DMS153 (cell line): Measurements from ENCODE around the gene CPM.

Experiments
- DNase-seq: peaks from one replicate; lab custom pipeline; 2025; lab: John Stamatoyannopoulos, UW

The CPM gene

DNA sequence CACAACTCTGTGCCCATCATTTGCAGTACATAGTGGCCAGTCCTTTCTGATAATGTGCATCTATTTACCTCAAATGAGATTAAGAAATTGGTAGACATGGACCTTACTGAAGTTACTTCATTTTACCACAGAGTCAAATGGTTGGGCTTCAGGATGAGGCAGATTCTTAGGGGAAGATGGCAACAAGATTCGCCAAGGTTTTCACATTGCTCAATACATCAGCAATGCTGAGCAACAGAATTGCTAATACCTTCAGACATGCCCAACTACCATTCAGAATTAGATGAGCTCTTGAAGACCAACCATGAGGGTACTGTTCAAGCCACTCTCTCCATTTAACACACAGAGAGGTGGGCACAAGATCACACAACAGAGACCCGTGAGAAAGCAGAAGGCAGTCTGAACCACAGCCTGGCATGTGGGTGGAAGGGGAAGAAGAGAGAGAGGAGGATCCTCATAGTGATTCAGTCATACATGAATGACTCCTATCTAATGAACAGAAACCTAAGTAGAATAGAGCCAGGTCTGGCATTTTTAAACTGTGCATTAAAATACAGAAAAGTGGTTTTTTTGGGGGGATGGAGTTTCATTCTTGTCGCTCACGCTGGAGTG lies 28.5 kb downstream of the CPM start:
- no peak for DNase-seq

DNA sequence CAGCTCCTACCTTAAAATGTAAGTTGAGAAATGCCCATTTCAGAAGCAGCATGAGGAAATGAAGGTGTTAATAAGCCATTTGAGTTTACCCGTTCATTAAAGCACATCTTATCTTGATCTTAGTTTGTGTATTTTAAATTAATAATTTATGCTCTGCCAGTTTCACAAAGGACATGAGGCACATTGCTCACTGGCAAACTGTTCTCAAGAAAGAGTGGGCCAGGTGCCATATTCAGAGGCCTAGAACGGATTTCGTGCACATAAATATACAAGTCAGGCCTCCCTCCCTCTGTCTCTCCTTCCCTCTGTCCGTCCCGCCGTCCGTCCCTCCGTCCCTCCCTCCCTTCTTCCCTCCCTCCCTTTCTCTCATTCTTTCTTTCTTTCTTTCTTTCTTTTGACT lies 29.5 kb downstream of the CPM start:
- DNase-seq, result no peak

DNA sequence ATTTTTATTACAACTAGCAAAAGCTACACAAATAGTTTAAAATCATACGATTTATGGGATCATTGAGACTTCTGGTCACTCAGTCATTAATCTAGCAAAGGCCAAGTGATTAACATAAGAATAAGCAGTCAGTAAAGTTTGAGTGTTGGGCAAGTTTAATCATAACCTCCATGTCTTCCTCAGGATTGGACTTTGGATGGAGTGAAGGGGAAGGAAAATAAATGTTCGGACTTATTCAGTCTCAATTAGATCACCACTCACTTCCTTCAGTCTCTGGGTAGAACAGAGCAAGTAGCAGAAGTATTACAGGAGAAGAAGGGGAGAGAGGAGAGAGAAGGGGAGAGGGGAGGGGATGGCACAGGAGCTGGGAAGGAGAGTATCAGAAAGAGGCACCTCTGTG lies 31.4 kb downstream of the CPM start:
- DNase-seq, result no peak

DNA sequence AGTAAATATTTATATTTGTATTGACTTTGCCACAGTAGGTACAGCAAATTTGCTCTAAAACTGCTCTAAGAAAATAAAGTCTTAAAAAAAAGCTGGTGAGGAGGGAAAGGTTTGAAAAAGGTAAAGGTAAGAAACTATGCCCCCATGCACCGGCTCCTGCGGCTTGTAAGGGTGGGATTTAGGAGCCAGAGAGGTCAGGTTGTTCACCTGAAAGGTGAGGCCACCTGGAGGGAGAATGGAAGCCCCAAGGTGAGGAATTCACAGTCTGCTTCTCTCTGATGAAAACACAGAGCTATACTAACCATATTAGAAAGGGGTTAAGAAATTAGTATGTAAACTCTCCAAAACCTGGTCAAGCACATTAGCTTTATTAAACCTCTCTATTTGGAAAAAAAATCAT lies 31.8 kb downstream of the CPM start:
- no peak for DNase-seq

DNA sequence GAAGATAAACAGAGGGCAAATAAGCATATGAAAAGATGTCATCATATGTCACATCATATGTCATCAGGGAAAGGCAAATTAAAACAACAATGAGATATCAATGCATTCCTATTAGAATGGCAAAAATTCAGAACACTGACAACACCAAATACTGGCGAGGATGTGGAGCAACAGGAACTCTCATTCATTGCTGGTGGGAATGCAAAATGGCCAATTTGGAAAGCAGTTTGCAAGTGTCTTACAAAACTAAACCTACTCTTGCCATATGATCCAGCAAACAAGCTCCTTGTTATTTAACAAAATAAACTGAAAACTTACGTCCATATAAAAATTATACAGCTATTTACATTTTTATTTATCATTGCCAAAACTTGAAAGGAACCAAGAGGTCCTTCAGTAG lies 32.7 kb downstream of the CPM start:
- DNase-seq, result no peak

DNA sequence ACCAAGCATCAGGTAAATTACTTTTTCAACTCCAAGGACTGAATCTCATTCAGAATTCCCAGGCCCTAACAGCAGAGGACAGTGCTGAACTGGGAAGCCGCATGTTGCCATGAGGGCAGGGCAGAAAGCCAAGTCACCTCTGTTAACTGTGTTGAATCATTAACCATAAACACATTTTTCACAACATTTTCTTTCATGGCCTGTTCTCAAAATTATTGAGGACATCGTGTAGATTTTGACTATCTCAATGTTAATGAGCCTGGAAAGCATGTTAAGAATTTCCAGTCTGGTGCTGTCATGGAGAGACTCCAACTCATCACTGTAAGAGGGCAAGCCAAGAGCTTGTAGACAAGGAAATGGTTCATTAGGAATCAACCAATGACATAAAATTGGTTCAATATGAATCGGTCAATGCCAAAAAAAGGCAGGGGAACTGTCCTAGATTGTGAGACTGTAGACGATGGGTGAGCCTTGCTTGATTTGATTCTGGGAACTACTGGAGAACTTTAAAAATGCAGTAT lies 33.7 kb downstream of the CPM start:
- no peak for DNase-seq

DNA sequence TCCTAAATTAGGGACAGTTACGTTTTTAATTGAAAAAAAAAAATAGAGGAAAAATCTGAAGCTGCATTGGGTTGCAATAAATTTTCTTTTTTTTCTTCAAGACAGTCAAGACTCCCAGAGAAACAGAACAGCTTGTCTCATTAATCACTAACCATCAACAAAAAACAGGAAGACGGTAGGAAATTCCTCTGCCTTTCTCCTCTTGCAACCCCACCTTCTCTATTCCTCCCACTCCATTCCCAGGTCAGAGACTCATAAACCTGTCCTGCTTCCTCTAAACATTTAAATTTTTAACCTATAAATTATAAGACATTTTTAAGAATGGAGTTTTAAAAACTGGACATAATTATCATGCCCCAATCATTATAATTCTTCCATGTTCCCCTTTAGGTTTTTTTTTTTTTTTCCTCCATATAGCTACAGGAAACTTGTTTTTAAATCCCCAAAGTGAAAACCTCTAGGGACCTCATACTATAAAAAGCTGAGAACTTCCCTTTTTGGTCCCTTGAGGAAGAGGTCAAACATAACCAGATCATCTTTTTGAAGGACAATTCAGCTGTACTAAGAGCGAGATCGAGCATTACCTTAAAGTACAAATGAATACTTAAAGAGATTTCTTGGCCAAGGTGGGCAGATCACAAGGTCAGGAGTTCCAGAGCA lies 36.0 kb downstream of the CPM start:
- DNase-seq, result no peak

DNA sequence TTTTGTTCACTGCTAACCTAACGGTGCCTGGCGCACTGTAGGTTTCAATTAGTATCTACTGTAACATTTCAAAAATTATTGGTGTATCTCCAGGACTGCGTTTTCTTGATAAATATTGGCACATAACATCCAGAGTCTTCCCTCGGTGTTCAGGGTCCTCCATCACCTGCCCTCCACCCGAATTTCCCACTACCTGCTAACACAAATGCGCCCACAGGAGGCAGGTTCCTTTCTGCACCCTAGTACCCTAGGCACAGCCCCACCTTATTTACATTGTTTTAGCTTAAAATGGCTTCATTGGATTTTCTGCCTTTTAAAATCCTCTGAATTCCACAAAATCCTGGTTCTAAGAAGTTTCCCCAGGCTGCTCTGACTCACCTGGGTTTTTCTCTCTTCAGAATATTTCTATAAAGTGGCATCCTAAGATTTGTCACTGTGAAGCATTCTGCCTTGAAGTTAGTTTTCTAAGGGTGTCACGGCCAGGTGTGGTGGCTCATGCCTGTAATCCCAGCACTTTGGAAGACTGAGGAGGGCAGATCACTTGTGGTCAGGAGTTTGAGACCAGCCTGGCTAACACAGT lies 38.6 kb downstream of the CPM start:
- DNase-seq, result no peak

DNA sequence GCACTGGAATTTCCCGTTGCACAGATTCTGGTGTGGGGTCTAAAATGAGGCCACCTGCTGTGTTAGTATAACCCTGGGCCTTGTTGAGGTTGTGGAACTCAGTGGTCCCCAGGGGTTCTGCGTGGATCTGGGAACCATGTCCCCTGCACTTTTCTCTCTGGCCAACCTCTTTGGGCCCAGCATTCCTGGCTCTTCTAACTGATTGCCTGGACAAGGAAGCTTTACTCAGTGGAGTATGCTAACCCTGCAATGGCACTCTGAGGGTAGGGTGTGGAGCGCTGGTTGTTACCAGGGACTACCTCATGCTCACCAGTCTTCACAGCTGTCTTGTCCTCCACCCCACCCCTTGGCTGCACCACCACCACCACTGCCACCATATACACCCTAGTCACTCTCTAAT lies 39.2 kb downstream of the CPM start:
- DNase-seq, result no peak

DNA sequence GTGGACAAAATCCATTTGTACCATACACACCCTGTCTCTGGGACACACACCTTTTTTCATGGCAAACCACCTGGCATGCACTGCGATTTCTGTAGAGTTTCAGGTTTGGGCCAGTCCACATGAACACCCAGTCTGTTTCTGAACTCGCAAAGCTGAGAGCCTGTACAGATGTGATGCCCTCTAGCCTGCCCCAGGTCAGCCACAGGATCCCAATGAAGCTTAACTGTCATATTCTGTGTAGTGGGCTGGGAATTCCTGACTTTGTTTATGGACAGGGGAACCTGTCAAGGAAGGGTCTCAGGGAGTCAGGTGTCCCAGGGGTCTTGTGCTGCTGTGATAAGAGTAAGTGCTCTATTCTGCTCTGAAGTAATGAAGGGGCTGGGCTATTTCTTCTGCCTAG lies 39.8 kb downstream of the CPM start:
- DNase-seq, result no peak

DNA sequence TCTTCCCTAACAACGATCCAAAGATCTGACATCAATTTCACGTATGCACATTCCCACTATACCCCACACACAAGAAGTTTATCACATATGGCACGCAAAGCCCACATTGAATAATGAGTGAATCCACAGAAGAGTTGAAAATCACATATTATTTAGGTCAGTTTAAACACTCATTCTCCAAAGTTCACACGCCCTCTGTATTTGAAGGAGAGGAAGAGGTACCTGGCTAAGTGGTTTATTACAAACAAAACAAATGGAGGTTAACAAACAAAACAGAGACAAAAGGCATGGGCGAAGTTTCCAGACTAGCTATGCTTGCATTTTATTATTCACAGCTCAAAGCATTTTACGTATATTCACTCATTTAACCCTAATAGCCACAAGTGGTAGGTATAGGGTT lies 41.8 kb downstream of the CPM start:
- DNase-seq, result no peak

DNA sequence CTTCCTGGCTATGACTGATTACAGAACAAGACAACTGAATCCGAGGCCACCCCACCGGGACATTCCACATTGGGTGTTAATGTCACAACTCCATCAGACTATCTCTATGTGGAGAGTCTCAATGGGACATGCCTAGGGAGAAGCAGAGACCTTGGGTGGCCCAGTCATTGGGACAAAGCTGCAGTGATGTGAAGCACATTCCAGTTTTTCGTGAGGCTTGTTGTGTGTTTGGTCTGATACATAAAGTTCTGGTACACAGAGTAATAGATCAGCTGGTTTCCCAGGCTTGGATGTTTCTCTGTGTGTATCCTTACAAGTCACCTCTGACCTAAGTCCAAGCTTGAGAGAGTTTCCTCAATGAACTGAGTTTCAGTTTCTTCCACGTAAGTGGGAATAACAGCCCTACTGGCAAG lies 42.3 kb downstream of the CPM start:
- DNase-seq, result no peak

DNA sequence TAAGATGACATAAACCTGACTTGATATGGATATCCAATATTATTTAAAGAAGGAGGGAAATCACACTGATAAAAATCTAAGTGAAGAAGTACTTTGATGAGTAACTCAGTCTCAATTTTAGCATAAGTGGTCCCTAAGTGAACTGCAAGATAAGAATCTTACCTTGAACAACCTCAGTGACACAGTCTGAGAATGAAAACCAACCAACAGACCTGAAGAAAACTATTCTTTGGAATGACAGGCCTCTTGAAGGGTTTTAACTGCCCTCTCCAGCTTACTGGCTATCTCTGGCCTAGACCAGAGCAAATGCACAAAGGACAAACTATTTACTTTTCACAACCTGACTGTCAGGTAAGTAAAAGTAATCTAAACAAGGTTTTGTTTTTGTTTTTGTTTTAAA lies 44.7 kb downstream of the CPM start:
- DNase-seq, result no peak

DNA sequence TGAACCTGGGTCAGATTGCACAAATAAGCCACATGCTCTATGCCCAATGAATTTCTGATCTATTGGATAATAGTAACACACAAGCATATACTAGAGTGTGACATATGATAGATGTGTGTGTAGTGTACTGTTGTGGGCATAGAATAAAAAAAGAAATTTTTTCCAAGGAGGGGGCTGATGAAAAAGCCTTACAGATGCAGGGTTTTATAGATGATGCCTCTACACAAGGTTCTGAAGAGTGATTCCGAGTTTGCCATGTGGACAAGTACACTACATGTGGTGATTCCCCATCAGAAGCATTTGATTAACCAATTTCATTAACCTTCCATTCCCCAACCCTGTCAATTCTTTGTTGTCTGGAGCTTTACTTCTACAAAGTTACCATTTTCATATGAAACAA lies 45.3 kb downstream of the CPM start:
- DNase-seq, result no peak

DNA sequence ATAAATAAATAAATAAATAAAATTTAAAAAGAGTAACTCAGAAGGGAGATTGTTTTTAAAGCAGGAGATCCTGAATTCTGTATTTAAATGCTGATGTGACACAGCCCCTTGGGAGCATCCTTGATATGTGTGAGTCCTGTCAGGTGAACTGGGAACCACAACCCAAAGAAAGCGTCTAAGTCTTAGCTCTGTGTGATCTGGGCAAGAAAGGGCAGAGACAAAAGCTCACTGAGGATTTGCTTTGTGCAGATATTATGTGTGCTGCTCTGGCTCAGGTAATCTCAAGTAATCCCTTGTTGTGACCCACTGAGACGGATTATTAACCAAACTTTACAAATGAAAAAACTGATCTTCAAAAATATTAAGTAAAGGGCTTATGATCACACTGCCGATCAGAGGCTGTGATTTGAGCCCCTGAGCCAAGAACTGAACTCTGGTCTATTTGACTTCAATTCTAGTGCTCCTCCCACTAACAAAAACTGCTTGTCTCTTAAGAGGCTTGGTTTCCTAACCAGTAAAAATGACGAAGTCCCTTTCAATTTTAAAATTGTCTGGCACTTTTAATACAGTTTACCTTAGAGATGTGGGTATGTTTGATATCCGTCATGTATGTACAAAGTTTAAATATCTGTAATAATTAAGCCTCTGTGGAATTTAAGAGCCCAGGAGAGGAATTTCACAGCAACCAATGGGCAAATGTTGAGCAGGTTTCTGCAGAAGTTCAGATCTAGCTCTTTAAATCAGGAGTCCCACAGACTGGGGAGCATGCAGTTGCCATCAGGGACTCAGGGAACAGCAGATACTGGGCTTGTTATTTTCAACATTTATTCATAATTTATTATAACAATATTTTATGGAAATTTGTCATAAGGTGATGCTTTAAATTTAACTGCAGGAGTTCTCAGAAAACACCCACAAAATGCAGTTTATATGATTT lies 46.1 kb downstream of the CPM start:
- no peak for DNase-seq

DNA sequence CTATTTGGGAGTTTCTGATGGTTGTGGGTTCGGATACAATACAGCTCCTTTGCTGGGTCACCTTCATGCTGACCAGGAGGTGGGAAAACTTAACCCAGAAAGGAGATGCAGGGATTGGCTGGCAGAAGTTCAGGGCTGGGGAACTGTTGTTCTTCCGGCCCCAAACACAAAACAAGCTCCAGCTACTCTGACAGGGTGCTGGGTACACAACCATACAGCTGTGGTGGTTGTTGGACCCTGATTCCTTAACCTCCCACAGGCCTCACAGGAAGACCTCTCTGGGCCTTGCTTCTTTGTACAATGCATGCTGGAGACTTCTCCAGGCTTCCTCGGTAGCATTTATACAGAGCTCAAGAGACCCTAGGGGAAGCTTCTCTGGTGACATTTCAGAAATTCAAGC lies 47.6 kb downstream of the CPM start:
- no peak for DNase-seq

DNA sequence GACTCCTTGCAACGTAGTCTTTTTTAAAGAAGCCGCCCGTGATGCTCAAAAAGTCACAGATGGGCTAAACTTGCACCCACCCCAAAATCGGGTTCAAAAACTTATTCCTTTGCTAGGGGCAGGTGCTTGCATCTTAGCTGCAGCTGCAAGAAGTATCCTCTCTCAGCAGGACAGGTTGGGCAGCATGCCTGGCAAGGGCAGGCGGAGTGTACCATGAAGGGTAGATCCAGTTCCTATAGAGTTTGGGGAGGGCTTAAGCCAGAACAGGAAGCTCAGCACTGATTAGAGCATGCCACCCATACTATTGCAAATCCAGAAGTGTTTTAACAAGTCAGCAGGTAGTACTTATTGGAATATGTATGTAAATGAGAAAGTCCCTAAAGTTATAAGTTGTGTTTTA lies 48.7 kb downstream of the CPM start:
- no peak for DNase-seq

DNA sequence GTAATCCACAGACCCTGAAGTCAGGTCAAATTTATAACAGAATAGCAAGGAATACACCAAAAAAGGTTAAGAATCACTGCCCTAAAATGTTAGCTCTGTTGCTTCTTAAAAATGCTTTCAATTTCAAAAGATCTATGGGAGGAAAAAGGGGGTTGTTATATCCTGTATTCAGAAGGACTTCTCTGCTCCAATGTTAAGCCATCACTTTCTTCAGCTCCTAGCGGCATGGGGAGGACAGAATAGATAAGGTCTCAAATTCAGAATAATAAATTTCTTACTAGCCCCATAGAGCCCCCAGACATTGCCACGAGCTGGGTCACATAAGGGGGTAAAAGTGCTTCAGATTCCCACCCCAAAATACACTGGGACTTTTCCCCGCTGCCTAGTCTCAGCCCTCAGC lies 49.8 kb downstream of the CPM start:
- no peak for DNase-seq

DNA sequence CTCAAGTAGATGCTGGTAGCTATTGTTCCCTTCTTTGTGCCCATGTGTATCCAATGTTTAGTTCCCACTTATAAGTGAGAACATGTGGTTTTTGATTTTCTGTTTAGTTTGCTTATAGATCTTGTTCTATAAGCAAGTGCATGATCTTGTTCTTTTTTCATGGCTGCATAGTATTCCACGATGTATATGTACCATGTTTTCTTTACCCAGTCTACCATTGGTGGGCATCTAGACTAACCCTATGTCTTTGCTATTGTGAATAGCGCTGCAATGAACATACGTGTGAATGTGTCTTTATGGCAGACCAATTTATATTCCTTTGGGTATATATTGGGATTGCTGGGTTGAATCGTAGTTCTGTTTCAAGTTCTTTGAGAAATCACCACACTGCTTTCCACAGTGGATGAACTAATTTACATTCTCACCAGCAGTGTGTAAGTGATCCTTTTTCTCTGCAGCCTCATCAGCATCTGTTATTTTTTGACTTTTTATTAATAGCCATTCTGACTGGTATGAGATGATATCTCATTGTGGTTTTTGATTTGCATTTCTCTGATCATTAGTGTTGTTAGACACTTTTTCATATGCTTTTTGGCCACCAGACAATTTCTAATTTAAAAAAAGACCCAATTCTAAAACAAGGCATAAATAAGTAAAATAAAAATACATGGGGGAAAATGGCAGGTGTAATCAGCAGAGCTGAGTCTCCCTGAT lies 50.6 kb downstream of the CPM start:
- DNase-seq, result no peak

DNA sequence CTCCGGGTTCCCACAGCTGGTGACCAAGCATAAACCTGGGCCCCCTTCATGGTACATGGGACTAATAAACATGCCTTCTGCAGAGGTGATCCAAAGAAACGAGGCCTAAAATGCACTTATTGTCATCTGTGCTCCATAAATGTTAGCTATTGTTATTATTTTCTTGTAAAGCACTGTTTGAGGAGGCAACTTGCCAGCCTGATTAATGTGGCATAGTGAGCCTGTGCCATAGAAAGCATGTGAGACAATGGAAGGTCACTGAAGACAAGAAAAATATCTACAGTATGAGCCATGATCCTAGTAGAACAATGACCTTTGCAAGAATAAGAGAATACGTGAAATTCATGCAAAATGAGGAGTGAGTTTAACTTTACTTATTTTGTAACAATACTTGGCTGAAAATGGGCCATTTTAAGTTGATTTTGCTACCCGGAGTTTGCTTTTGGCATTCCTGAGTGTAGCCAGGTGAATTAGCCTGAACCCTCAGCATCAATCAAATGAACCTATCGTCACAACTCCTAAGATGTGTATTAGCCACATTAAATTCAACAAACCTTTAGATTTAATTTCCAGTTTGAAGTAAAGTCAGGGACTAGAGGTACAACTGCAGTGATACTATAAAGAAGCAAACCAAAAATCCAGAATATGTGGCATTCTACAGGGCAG lies 52.2 kb downstream of the CPM start:
- DNase-seq, result no peak

DNA sequence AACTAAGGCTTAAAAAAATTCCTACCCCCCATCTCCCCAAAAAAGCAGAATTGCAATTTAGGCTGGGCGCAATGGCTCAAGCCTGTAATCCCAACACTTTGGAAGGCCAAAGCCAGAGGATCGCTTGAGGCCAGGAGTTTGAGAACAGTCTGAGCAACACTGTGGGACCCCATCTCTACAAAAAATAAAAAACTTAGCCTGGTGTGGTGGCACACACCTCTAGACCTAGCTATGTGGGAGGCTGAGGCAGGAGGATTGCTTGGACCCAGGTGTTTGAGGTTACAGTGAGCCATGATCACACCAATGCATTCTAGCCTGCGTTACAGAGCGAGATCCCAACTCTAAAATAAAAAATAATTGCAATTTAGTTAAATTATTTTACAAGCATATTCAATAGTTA lies 54.1 kb downstream of the CPM start:
- no peak for DNase-seq
